Right lobe of liver (tissue), 4 donors: ENCODE measurements around the gene IGF2R.
A peak's percentile ranks its signal among the peaks of the same experiment; 100 is the strongest.

Source experiments
- CTCF ChIP-seq, 4 donors: fragments of 200-600 bp in 3 of 4; fragments of 450-650 bp in 1 of 4; IDR thresholded peaks; one replicate each; pipeline versions ENCODE4 v1.5.1 to v1.8.0; 2016 to 2022; ENCODE audit warnings: antibody characterized with exemption in 4 of 4, mild to moderate bottlenecking in 2 of 4
- POLR2A ChIP-seq: fragments of 450-650 bp; IDR thresholded peaks from one replicate; pipeline ENCODE4 v1.6.1; 2017; ENCODE audit warnings: antibody characterized with exemption, mild to moderate bottlenecking
- donor health status: DM: no; HTN: no; CAD: no.
- donor health status: DM: no; HTN: no; CAD: no.
- donor health status: DM: no; HTN: yes; CAD: no.

DNA sequence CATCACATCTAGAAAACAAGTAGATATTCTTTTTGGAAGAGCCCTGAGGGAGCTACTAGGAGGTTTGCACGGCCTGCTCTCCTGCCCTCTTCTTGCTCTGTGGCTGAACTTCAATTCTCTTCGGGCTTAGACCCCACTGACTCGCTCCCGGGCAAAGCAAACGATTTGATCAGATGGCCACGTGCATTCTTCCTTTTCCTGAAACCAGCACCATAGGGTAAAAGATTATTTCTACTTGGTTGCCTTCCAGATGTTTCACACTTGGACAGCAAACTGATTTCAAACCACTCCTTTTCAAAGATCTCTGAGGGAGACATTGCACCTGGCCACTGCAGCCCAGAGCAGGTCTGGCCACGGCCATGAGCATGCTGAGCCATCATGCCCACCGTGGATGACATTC lies 152.7 kb downstream of the IGF2R start, which contains the start of gene SLC22A1:
- TF ChIP-seq CTCF (IDR thresholded peaks at IDR 0.05) (no peak), POLR2A (peak; percentile 73)
